ENCODE measurements around the gene ZCCHC13.
"Not testable (repeated sequence)": the region's sequence is repeated elsewhere in the genome, so short reads cannot be mapped to it uniquely, and the experiment has no call there.

ZCCHC13 gene

DNA sequence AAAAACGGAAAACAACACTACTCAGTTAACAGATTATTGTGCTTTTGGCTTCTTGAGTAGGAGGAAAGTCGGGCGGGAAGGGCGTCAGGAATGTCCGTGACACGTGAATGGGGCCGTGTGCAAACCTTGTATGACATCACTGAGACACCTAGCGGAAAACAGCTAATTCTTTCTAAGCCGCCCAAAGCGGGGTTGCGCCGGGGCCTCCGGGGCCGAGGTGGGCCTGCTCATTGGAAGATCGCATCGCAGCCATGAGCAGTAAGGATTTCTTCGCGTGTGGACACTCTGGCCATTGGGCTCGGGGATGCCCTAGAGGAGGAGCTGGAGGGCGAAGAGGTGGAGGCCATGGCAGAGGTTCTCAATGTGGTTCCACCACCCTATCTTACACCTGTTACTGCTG lies at the start of gene ZCCHC13:
Gene ZCCHC13, plus strand, starts transcription at position 165 of the 400 bp plus-strand sequence. Its CDS starts 87 bp downstream, at position 252.
- no peak for DNase-seq (ENCODE audit: low read depth)

DNA sequence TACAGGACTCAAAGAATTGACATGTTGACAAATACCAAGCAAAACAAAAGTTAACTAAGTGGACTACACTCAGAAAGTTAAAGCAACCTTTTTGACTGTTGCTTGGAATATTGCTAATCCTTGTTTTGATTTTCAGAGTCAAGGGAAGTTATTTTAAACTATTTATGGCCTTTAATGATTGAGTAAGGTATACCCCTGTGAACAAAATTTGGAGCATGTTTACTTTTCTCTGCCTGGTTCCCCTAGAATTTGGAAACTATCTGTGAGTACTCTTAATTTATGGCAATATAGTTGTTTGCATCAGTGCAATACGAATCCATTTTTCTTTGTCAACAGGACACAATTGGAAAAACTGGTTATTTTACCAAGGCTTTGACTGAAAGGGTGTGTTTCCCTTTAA lies 45.9 kb upstream of the ZCCHC13 start:
- not testable (repeated sequence) for H3K4me3 ChIP-seq (ENCODE audit: low read depth, low read length); DNase-seq (ENCODE audit: low read depth)

More for the DNA sequence above, at the start of gene ZCCHC13:
- no peak within 1 kb of the TSS for H3K4me3 ChIP-seq (ENCODE audit: low read depth, low read length)

DNA sequence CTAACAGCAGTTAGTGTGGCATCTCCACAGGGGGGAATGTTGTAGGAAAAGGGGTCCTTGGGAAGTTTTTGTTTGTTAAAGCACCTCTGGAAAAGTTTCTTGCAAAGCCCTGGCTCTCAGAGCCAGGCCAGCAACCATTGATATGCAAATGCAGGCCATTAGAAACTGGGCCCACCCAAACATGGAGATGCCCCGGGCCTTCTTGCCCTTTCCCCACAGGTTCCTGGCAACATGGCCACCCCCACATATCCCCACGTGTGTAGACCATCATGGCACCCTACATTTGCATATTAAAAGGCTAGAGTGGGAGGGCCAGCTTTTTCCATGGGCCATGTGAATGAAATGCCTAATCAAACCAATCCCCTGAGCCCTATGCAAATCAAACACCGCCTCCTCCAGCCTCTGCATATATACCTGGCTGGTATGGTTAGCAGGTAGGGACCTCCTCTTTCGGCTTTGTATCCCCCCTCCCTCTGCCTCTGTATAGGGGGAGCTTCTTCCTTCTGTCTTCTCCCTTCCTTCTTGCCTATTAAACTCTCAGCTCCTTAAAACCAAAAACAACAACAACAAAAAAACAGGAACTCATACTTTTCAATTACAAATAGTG lies 44.0 kb upstream of the ZCCHC13 start:
- DNase-seq (ENCODE audit: low read depth), result no peak
- no peak overlapping the region for H3K4me3 ChIP-seq (ENCODE audit: low read depth, low read length)

DNA sequence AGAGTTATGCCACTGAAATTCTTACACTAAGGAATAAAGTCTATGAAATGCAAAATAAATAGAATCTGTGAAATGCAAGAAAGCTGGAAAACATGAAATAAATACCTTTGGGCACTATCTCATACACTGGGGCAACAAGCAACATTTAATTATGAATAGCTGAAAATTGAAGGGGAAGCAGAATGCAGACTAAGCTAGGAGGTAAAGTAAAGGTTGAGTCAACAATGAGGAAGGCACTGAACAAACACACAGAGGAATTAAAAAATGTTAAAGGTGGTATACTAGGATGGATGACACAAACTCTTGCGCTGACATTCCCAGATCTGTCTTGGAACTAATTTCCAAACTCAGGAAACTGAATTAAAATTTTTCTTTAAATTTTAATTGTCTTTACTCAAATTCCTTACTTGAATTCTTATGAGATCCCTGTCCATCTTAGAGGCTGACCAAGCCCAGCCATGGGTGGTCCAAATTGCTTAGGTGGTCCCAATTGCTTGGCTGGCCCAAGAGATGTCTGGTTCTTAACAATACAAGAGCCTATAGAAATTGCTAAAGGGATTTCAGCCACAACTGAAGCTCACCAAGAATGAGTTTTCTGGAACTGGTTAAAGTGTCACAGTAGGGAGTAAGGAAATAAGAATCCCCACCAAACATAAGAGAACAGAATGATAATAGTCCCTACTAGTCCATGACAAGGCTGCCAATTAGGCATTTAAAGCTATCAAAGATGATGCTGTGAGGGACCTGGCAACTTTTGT lies 41.3 kb upstream of the ZCCHC13 start:
- no peak overlapping the region for H3K4me3 ChIP-seq (ENCODE audit: low read depth, low read length)
- no peak for DNase-seq (ENCODE audit: low read depth)

DNA sequence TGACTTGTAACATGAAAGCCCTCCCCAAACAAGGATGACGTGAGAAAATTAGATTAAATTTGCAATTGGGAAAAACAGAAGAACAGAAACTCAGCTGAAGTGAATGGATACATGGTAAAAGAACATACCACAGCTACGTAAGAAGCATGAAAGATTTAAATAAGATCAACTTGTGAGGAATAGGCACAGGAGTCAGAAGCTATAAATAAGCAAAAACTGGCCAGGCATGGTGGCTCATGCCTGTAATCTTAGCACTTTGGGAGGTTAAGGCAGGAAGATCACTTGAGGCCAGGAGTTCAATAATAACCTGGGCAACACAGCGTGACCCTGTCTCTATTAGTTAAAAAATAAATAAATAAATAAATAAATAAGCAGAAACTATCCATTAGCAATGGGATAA lies 33.6 kb upstream of the ZCCHC13 start:
- no peak overlapping the region for H3K4me3 ChIP-seq (ENCODE audit: low read depth, low read length)
- no peak for DNase-seq (ENCODE audit: low read depth)

DNA sequence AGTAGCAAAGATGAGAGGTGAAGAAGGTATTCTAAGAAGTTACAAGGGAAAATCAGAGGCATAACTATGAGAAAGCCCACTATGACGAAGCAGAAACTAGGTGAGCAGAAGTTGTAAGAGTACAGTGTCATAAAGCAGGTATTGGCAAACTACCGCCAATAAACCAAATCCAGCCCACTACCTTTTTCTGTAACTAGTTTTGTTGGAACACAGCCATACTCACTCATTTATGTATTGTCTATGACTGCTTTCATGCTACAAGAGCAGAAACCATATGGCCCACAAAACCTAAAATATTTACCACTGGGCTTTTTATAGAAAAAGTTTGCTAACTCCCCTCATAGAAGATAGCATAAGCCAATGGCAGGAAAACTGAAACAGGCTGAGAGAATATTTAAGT lies 31.8 kb upstream of the ZCCHC13 start:
- H3K4me3 ChIP-seq (ENCODE audit: low read depth, low read length), result no peak overlapping the region
- no peak for DNase-seq (ENCODE audit: low read depth)

DNA sequence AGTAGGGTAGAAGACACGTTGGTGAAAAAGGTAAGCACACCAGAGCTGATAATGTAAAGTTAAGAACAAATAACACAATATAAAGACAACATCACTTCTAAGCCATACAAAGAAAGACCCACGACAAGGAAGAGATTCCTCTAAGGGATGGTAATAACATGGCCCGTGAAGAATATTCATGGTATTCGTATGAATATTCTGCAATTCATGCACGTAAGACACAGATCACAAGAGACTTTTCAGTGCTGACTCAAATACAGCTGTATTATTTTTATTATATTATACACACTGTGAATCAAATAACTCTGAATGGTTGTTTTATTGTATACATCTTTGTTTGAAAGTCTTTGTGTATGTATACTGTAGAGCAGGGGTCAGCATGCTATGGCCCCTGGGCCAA lies 29.5 kb upstream of the ZCCHC13 start:
- no peak for DNase-seq (ENCODE audit: low read depth)
- no peak overlapping the region for H3K4me3 ChIP-seq (ENCODE audit: low read depth, low read length)

DNA sequence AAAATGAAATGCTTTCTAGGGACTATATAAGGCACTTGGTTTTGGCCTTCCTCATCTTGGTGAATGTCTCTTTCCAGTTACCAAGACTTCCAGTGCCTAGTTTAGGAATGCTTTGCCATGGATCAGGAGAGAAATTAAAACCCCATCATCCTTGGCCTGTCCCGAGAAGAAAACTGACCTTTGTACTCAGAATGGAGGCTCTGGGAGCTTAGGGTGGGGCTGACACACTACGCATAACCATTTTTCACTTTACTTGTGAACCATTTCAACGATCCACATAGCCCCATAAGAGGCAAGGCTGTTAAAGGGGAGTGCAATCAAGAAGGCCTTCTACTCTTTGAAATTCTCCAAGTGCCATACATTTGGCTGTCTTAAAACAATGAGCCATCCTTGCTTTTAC lies 26.7 kb upstream of the ZCCHC13 start:
- DNase-seq (ENCODE audit: low read depth), result no peak

DNA sequence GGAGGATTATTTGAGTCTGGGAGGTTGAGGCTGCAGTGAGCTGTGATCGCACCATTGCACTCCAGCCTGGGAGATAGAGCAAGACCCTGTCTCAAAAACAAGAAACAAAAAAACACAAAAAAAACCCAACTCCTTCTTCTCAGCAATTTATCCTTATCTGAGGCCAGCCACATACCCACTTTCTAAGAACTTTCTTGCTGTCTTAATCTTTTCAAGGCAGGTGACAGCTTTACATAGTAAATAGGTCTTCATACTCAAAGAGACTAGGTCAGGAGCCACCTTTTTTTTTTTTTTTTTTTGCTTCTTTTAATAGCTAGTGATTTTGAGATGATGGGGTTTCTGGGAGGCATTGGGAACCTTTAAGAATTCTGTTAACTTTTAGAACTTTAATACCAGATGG lies 26.1 kb upstream of the ZCCHC13 start:
- no peak overlapping the region for H3K4me3 ChIP-seq (ENCODE audit: low read depth, low read length)
- DNase-seq (ENCODE audit: low read depth), result no peak

More for the DNA sequence above, 26.7 kb upstream of the ZCCHC13 start:
- H3K4me3 ChIP-seq (ENCODE audit: low read depth, low read length), result no peak overlapping the region

DNA sequence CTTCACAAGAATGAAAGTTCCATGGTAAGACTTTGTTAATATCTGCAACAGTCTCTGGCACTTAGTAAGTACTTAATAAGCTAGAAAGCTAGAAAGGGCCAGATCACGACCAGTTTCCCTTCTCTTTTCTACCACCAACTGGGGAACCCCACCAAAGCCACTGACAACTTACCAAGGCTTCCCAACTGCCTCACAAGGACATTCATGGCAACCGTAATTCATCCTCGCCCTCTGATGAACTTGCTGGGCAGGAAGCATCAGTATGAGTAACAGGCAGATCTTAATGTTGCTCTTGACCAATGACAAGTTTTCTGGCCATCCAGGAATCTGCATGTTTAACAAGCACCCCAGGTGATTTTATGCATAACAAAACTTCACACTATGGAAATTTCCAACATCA lies 23.2 kb upstream of the ZCCHC13 start:
- DNase-seq (ENCODE audit: low read depth), result no peak
- no peak overlapping the region for H3K4me3 ChIP-seq (ENCODE audit: low read depth, low read length)

DNA sequence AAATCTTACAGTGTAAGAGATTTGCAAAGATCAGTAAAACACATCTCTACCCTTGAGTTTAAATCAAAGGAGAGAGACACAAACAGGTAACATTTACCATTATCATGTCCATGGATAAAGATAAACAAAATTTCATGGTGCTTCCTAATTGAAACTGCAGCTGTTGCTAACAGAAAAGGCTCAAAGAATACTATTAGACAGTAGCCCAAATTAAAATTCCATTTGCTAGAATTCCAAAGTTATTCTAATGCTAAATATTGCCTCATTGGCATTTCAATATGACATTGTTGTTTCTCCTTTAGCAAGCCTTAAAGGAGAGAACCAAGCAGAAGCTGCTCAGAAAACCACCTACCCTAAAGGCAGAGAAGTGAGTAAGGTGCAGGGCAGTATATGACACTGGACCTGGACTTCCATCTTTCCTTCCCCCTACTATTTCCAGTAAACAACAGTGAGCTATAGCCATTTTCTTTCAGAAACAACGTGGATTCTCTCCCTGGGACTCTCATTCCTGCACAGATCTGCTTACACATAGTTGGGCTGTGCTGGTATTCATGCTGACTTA lies 19.5 kb upstream of the ZCCHC13 start:
- H3K4me3 ChIP-seq (ENCODE audit: low read depth, low read length), result no peak overlapping the region
- DNase-seq (ENCODE audit: low read depth), result no peak

DNA sequence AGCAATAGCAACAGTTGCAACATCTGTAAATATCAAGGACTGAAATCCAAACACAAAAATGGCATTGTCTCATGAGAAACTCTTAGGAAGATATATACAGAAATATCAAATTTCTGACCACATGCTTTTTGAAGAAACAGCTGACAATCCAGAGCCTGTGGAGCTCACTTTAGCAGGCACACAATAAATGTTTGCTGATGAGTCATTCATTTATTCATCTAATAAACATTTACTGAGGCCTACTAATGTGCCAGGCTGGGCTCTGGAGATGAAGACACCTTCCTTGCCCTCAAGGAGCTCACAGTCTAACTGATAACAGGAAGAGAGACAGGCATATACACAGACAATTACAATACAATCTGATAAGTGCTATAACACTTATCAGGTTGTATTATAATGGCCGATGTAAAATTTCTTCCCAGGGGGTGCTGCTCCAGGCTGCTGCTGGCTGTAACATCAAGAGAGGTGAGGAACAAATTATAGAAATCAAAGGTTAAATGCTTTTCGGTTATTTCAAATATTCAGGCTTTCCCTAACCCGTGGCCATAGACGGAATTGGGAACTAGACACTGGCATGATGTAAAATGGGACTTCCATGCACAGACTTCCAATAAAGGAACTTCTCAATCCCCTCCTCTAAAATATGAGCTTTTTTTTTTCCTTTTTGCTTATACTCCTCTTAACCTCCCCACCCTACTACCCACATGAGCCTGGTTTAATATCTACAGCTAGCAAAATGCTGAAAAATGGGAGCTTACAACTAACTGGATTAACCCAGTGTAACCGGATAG lies 16.8 kb upstream of the ZCCHC13 start:
- peak; percentile 19 for DNase-seq (ENCODE audit: low read depth)
- H3K4me3 ChIP-seq (ENCODE audit: low read depth, low read length), result no peak overlapping the region

DNA sequence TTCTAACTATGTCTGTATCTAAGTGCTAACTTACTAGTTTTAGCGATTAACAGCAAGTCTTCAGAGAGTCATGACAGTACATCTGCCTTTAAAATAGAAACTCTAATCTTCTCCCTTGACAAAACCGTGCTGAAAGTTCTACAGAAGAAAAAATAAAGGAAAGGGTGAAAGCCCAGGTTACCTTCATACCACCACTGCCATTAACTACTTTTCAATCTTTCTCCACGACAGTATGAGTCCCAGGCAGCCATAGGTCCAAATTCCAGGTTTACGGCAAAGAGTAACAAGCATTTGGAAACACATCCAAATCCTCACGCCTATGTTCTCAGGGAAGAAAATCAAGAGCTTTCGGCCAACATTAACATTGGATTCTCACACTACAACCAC lies 12.4 kb upstream of the ZCCHC13 start:
- H3K4me3 ChIP-seq (ENCODE audit: low read depth, low read length), result peak overlapping the region; percentile 69
- no peak for DNase-seq (ENCODE audit: low read depth)

DNA sequence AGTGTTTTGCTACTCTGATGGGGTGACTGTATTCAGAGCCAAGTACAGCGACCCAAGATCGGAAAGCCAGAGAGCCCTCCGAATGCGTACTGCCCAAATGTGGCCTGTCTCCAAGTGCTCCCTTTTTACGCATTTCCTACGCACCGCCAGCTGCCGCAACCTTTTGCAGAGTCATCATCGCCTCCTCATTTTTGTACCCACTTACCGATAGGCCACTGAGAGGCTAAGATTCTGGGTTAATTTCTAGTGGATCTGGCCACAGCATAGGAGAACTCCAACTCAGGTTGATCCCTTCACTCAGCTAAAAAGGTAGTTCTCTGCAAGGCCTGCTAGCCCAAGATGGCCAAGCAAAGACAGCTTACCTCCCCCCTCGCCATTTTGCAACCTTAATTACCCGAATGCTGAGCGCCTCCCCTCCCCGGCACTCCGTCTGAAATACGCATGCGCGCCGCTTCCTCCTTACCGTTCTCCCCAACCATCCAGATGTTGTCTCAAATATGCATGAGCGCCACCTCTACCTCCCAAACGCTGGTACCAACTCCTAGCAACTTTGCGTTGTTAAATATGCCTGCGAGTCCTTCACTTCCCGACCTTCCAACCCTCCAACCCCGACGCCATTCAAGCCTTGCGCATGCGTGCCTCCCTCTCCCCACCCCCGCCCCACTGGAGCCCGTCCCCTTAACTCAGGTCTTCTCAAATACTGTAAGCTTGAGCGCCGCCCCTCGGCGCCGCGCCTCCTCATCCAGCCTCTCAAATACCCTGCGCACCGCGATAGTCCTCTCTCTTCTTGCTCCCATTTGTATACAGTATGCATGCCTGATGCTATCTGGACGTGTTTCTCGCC lies 11.8 kb upstream of the ZCCHC13 start:
- peak overlapping the region; percentile 69 for H3K4me3 ChIP-seq (ENCODE audit: low read depth, low read length)
- DNase-seq (ENCODE audit: low read depth), result peak; percentile 63

DNA sequence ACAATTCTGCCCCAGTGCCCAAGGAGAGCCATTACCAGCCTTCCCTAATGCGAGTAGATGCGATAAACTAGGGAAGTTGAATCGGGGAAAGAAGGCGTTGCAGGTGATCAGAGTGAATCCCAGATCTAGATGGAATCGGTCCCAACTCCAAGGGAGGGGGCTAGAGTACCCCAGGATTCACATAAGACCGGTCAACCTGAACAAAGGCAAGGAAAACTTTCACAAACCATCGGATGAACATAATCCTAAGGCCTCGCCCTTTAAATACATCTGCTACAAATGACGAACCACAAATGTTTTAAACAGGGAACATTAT lies 11.2 kb upstream of the ZCCHC13 start:
- peak overlapping the region; percentile 69 for H3K4me3 ChIP-seq (ENCODE audit: low read depth, low read length)
- no peak for DNase-seq (ENCODE audit: low read depth)

DNA sequence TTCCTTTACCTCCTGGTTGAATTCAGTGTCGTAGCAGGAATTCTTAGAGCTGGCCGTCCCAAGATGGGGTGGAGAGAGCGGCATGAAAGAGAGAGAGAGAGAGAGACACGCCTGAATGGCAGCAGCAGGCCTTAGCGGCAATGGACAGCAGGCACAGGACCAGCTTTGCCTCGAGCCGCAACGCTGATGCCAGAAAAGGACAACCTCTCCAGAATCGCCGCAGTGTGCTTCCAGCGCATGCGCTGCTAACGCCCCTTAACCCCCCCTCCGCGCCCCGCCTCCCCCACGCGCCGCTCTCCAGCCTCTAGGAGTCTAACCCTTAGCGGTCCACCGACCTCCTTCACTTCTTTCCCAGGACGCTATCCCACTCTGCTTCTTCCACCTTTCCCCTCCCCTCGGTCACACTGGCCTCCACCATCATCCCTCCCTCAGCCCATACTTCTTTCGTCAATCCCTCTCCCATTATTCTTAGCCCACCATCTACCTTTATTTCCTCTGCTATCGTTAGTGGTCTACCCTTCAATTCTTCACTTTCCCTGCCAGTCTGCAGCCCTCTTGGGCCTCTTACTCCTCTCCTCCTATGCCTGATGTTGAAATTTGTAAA lies 10.5 kb upstream of the ZCCHC13 start:
- peak overlapping the region; percentile 69 for H3K4me3 ChIP-seq (ENCODE audit: low read depth, low read length)
- peak; percentile 30 for DNase-seq (ENCODE audit: low read depth)

DNA sequence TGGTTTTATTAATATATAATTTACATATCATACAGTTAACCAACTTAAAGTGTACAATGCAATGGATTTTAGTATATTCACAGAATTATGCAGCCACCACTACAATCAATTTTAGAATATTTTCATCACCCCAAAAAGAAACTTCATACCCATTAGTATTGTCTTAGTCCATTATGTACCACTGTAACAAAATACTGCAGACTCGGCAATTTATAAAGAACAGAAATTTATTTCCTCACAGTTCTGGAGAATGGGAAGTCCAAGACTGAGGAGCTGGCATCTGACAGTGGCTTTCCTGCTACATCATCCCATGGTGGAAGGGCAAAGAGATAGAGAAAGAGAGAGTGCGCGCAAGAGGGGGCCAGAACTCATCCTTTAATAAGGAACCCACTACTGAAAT lies 8.9 kb upstream of the ZCCHC13 start:
- no peak overlapping the region for H3K4me3 ChIP-seq (ENCODE audit: low read depth, low read length)
- no peak for DNase-seq (ENCODE audit: low read depth)

DNA sequence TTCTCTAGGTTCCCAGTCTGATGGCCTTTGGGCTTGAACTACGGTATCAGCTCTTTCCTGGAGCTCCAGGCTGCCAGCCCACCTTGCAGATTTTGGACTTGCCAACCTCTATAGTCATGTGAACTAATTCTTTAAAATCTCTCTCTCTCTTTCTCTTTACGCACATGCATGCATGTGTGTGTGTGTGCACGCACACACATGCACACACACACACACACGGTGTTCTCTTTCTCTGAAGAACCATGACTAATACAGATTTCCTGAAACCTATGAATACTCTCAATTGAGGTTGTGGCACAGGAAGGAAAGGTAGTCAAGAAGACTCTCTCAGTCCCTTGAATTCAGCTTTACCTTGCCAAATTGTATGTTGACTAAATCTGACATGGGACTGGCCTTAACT lies 6.2 kb upstream of the ZCCHC13 start:
- DNase-seq (ENCODE audit: low read depth), result no peak
- H3K4me3 ChIP-seq (ENCODE audit: low read depth, low read length), result no peak overlapping the region

DNA sequence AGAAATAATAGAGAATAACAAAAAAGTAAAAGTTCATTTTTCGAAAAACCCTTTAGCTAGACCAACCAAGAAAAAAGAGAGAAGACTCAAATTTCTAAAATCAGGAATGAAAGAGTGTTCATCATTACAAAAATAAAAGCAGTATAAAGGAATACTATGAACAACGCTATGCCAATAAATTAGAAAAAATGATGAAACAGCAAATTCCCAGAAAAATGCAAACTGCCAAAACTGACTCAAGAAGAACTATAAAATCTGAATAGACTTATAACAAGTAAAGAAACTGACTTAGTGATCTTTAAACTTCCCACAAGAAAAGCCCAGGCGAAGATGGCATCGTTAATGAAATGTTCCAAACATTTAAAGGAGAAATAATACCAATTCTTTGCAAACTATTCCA lies 3.1 kb upstream of the ZCCHC13 start:
- no peak for DNase-seq (ENCODE audit: low read depth)
- H3K4me3 ChIP-seq (ENCODE audit: low read depth, low read length), result no peak overlapping the region

Measured in skeletal muscle cell (primary cell).